B cell (primary cell): ENCODE results near the gene GBE1. TPM values are rescaled to one million over a fixed set of nuclear protein-coding genes. Genes with fewer than 3 reads are reported as not detected.

Experiments
- ATAC-seq: fragments of 200-7000 bp; cut with Tn5 transposase; one replicate; pipeline ENCODE4 v1.10.0; 2021; ENCODE audit warnings: low read depth, mild to moderate bottlenecking, moderate number of reproducible peaks, moderate library complexity
- CTCF ChIA-PET: fragments of 350-600 bp; sonication (Branson Sonifier 250); formaldehyde crosslinking; loops from one replicate; lab custom pipeline; 2021; ENCODE audit warnings: antibody characterized with exemption, inconsistent platforms; lab: Charles Lee
- POLR2A ChIA-PET: fragments of 350-600 bp; sonication (Branson Sonifier 250); formaldehyde crosslinking; loops from one replicate; lab custom pipeline; 2021; ENCODE audit warnings: antibody characterized with exemption; lab: Charles Lee
- DNase-seq: peaks from one replicate; pipeline ENCODE4 v3.0.0; 2013
- H2AFZ ChIP-seq: 2 replicates; pipeline ENCODE4 v1.6.1; 2012; ENCODE audit warnings: mild to moderate bottlenecking, low read depth, low read length; ENCODE audit not compliant: insufficient read depth, poor library complexity, severe bottlenecking
- H3K27ac ChIP-seq, 2 donors: 1 replicate in 1 of 2; 2 replicates in 1 of 2; pipeline ENCODE4 v1.5.1; 2012 to 2013; ENCODE audit warnings: low read length in 2 of 2, mild to moderate bottlenecking in 2 of 2, moderate library complexity in 1 of 2
- H3K27me3 ChIP-seq, 4 experiments: fragments of 200-600 bp in 1 of 4; sonication (generic) in 1 of 4; replicated peaks in 1 of 4; 1 replicate in 2 of 4; 2 replicates in 2 of 4; pipeline versions ENCODE4 v1.6.1 to v1.7.0; 2013 to 2016; ENCODE audit warnings: low read length in 3 of 4, mild to moderate bottlenecking in 2 of 4, mixed read lengths in 1 of 4, moderate library complexity in 1 of 4; ENCODE audit not compliant: insufficient read depth in 4 of 4, control insufficient read depth in 3 of 4; ENCODE audit errors: control extremely low read depth in 1 of 4
- H3K36me3 ChIP-seq, 2 experiments: replicated peaks in 1 of 2; 1 replicate in 1 of 2; 2 replicates in 1 of 2; pipeline versions ENCODE4 v1.6.1 to v1.7.1; 2013; ENCODE audit warnings: low read length in 1 of 2; ENCODE audit not compliant: insufficient read depth in 2 of 2, control insufficient read depth in 1 of 2; ENCODE audit errors: control extremely low read depth in 1 of 2, extremely low read depth in 1 of 2
- H3K4me1 ChIP-seq, 2 donors: fragments of 200-600 bp in 1 of 2; sonication (generic) in 1 of 2; 1 replicate in 1 of 2; 2 replicates in 1 of 2; pipeline versions ENCODE4 v1.5.1 to v1.6.1; 2013 to 2017; ENCODE audit warnings: low read length in 2 of 2; ENCODE audit not compliant: control insufficient read depth in 2 of 2, insufficient read depth in 2 of 2
- H3K4me2 ChIP-seq: replicated peaks from 2 replicates; pipeline ENCODE3; 2012; ENCODE audit warnings: mild to moderate bottlenecking, low read depth, low read length; ENCODE audit not compliant: poor library complexity, severe bottlenecking
- H3K4me3 ChIP-seq, 5 experiments: fragments of 200-600 bp in 1 of 5; sonication (generic) in 1 of 5; 1 replicate in 3 of 5; 2 replicates in 2 of 5; pipeline versions ENCODE4 v1.5.1 to v1.7.0; 2011 to 2016; ENCODE audit warnings: low read length in 4 of 5, mild to moderate bottlenecking in 4 of 5, low read depth in 2 of 5, control low read depth in 1 of 5, moderate library complexity in 1 of 5; ENCODE audit not compliant: insufficient read depth in 1 of 5; ENCODE audit errors: control extremely low read depth in 1 of 5, extremely low read depth in 1 of 5
- H3K79me2 ChIP-seq: fragments of 200-600 bp; sonication (generic); one replicate; pipeline ENCODE4 v1.6.0; 2016; ENCODE audit warnings: low read length; ENCODE audit not compliant: control insufficient read depth, insufficient read depth
- H3K9ac ChIP-seq: fragments of 200-600 bp; sonication (generic); 2 replicates; pipeline ENCODE4 v1.6.1; 2017; ENCODE audit warnings: mild to moderate bottlenecking, low read length, moderate library complexity
- H3K9me3 ChIP-seq, 3 donors: one replicate each; pipeline versions ENCODE4 v1.6.1 to v1.7.1; 2013; ENCODE audit warnings: low read length in 2 of 3; ENCODE audit not compliant: control insufficient read depth in 2 of 3, insufficient read depth in 1 of 3; ENCODE audit errors: control extremely low read depth in 1 of 3
- H4K20me1 ChIP-seq: 2 replicates; pipeline ENCODE4 v1.6.0; 2012; ENCODE audit warnings: mild to moderate bottlenecking, low read length; ENCODE audit not compliant: insufficient read depth, control insufficient read depth, poor library complexity, severe bottlenecking
- H3K27ac Mint-ChIP-seq: one replicate; pipeline ENCODE4 v1.8.0; 2021; ENCODE audit warnings: mixed read lengths
- H3K27me3 Mint-ChIP-seq: one replicate; pipeline ENCODE4 v1.8.0; 2021; ENCODE audit warnings: mixed read lengths
- H3K4me1 Mint-ChIP-seq: one replicate; pipeline ENCODE4 v1.8.0; 2021; ENCODE audit warnings: mixed read lengths
- H3K4me3 Mint-ChIP-seq: one replicate; pipeline ENCODE4 v1.8.0; 2021; ENCODE audit warnings: mixed read lengths
- H3K9me3 Mint-ChIP-seq: one replicate; pipeline ENCODE4 v1.8.0; 2022; ENCODE audit warnings: mixed read lengths; ENCODE audit not compliant: insufficient read depth
- CTCF ChIP-seq: fragments of 200-600 bp; IDR thresholded peaks from one replicate; pipeline ENCODE4 v1.8.0; 2022; ENCODE audit warnings: antibody characterized with exemption, mild to moderate bottlenecking
- EZH2 ChIP-seq: IDR thresholded peaks from 2 replicates; pipeline ENCODE4 v1.6.1; 2012; ENCODE audit warnings: borderline replicate concordance, low read depth, mild to moderate bottlenecking, moderate library complexity, low read length; ENCODE audit not compliant: insufficient read depth, poor library complexity, severe bottlenecking
- WGBS: methylation state at CpG from one replicate; pipeline ENCODE4 v1.1.5; 2013; ENCODE audit warnings: missing lambda C conversion rate; ENCODE audit not compliant: insufficient coverage; 5-methylcytosine and 5-hydroxymethylcytosine counted together
- intact Hi-C: fragments of 100-400 bp; cut with micrococcal nuclease; formaldehyde crosslinking; loops from one replicate; pipeline ENCODE4 v1.10.0; 2022
- polyA plus RNA-seq: library from polyadenylated mRNA; depleted of rRNA; stranded (reverse); fragments of >200 nt; gene quantifications from 2 replicates; pipeline ENCODE4 v1.2.3, GENCODE V29; 2012
- total RNA-seq, 2 donors: library from RNA; stranded (reverse); fragments of 120-200 nt in 1 of 2; gene quantifications; 1 replicate in 1 of 2; 2 replicates in 1 of 2; pipeline versions ENCODE4 v1.2.3 to v1.2.4, GENCODE V29; 2013 to 2022

Gene GBE1
- total and polyA plus RNA-seq, 2 donors (not counting 1 experiment from before 2014, with no cell fraction given): 3.4 to 20.8 TPM

GRCh38 chr3:81674690-81675089 is 86.8 kb downstream of the GBE1 start:
- Histone ChIP-seq H3K36me3 (peaks cover 0 to 4% of the 10 kb centered on the region in 2 experiments), H3K27ac (no peak overlapping the region), H3K4me3 (no peak overlapping the region), H3K79me2 (no peaks in the 10 kb centered on the region), H3K9ac (no peak overlapping the region), H3K4me1 (no peaks in the 10 kb centered on the region), H3K4me2 (no peak overlapping the region), H3K27me3 (no peaks in the 10 kb centered on the region), H3K9me3 (no peaks in the 10 kb centered on the region), H4K20me1 (no peaks in the 10 kb centered on the region), H2AFZ (no peak overlapping the region)
- POLR2A ChIA-PET: no interaction called here
- Mint-ChIP-seq H3K4me1 (no peaks in the 10 kb centered on the region), H3K27ac (no peak overlapping the region), H3K27me3 (no peaks in the 10 kb centered on the region), H3K9me3 (no peaks in the 10 kb centered on the region), H3K4me3 (no peak overlapping the region)
- TF ChIP-seq CTCF (no peak), EZH2 (no peak)
- ATAC-seq (no peak), DNase-seq (no peak)
- intact Hi-C loops: no loop called here
- CTCF ChIA-PET: interaction anchor here (0.9 kb wide), 1 partner anchor 9 kb away, joined by 3 read pairs; no protein-coding TSS in a partner anchor

GRCh38 chr3:81668283-81668682 is 93.2 kb downstream of the GBE1 start:
- no peaks in the 10 kb centered on the region for H3K4me1 Mint-ChIP-seq
- no peaks in the 10 kb centered on the region for H4K20me1 ChIP-seq
- no CpG with 5 or more reads among the region's 3 CpGs for WGBS
- H3K4me3 Mint-ChIP-seq: no peak overlapping the region
- ChIA-PET CTCF (interaction anchor here (0.7 to 3.3 kb wide), 2 partner anchors 461 to 465 kb away, joined by 3 to 23 read pairs; no protein-coding TSS in a partner anchor), POLR2A (no interaction called here)
- no peak overlapping the region for H2AFZ ChIP-seq
- DNase-seq (no peak), ATAC-seq (no peak)
- no peaks in the 10 kb centered on the region for H3K9me3 Mint-ChIP-seq
- H3K27ac Mint-ChIP-seq: no peak overlapping the region
- H3K27me3 ChIP-seq: no peaks in the 10 kb centered on the region
- no peak overlapping the region for H3K27ac ChIP-seq
- H3K4me3 ChIP-seq: no peak overlapping the region
- no peaks in the 10 kb centered on the region for H3K27me3 Mint-ChIP-seq
- TF ChIP-seq CTCF: no peak
- no peak for TF ChIP-seq EZH2
- no peak overlapping the region for H3K9ac ChIP-seq
- H3K4me1 ChIP-seq: no peaks in the 10 kb centered on the region
- no peak overlapping the region for H3K4me2 ChIP-seq
- H3K79me2 ChIP-seq: no peaks in the 10 kb centered on the region
- no peaks in the 10 kb centered on the region for H3K9me3 ChIP-seq
- intact Hi-C loops: no loop called here
- H3K36me3 ChIP-seq: peaks cover 0 to 3% of the 10 kb centered on the region in 2 experiments
